Neural cell (in vitro differentiated cells): ENCODE data around the gene ZNF680.

Source experiments
- EZH2 ChIP-seq: fragments of 200-600, 300-800 bp; shearing (Covaris generic), sonication (generic); IDR thresholded peaks from 2 replicates; pipeline ENCODE4 v1.6.1; 2014; ENCODE audit warnings: antibody characterized with exemption, low read length, borderline replicate concordance, mild to moderate bottlenecking; ENCODE audit not compliant: insufficient read depth, poor library complexity, severe bottlenecking
- MXI1 ChIP-seq: fragments of 450-650 bp; conservative IDR thresholded peaks from 2 replicates; pipeline ENCODE4 v1.6.1; 2014; ENCODE audit warnings: antibody characterized with exemption, mild to moderate bottlenecking; ENCODE audit not compliant: poor library complexity, severe bottlenecking
- POLR2AphosphoS5 ChIP-seq: IDR thresholded peaks from 2 replicates; pipeline ENCODE4 v1.6.1; 2012
- REST ChIP-seq: IDR thresholded peaks from 2 replicates; pipeline ENCODE4 v1.6.1; 2012; ENCODE audit warnings: borderline replicate concordance
- SMC3 ChIP-seq: fragments of 450-650 bp; conservative IDR thresholded peaks from 2 replicates; pipeline ENCODE4 v1.6.1; 2014; ENCODE audit warnings: antibody characterized with exemption, mild to moderate bottlenecking, moderate library complexity; ENCODE audit not compliant: poor library complexity
- TF ChIP-seq, protein P1 (sequence below): fragments of 450-650 bp; IDR thresholded peaks from 2 replicates; pipeline ENCODE4 v1.5.1; 2014; ENCODE audit warnings: antibody characterized with exemption, mild to moderate bottlenecking, moderate library complexity; ENCODE audit not compliant: poor library complexity, severe bottlenecking

- TF ChIP-seq SMC3 (no peak), EZH2 (no peak), MXI1 (no peak), POLR2AphosphoS5 (no peak), REST (no peak)
- TF ChIP-seq, protein P1, sequence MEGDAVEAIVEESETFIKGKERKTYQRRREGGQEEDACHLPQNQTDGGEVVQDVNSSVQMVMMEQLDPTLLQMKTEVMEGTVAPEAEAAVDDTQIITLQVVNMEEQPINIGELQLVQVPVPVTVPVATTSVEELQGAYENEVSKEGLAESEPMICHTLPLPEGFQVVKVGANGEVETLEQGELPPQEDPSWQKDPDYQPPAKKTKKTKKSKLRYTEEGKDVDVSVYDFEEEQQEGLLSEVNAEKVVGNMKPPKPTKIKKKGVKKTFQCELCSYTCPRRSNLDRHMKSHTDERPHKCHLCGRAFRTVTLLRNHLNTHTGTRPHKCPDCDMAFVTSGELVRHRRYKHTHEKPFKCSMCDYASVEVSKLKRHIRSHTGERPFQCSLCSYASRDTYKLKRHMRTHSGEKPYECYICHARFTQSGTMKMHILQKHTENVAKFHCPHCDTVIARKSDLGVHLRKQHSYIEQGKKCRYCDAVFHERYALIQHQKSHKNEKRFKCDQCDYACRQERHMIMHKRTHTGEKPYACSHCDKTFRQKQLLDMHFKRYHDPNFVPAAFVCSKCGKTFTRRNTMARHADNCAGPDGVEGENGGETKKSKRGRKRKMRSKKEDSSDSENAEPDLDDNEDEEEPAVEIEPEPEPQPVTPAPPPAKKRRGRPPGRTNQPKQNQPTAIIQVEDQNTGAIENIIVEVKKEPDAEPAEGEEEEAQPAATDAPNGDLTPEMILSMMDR = no peak
Observed at GRCh38 chr7:64611717-64612116, 48.8 kb upstream of the ZNF680 start.
